ENCODE measurements around the gene FHIP1B.

The FHIP1B gene

DNA sequence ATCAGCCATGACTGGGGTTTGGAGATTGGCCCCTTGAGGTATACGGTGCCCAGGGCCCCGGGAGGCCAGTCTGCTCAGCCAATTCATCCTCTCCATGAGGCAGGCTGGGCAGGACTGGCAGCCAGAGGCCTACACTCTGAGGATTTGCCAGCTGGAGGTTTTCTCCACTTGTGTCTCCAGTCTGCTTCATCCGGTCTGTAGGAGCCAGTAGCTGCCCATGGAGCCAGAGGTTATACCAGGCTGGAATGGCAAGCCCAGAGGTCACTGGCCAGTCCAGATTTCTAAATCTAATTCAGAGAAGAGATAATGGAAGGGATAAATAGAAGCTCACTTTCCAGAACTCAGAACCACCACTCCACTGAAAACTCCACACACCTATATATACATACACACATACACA is 10.0 kb downstream of the FHIP1B start:
- TF ChIP-seq GATA2 (IDR thresholded peaks at IDR 0.05; ENCODE audit: low read depth, low read length) (no peak), GATA3 (IDR thresholded peaks at IDR 0.05; ENCODE audit: low read depth, low read length) (no peak)

DNA sequence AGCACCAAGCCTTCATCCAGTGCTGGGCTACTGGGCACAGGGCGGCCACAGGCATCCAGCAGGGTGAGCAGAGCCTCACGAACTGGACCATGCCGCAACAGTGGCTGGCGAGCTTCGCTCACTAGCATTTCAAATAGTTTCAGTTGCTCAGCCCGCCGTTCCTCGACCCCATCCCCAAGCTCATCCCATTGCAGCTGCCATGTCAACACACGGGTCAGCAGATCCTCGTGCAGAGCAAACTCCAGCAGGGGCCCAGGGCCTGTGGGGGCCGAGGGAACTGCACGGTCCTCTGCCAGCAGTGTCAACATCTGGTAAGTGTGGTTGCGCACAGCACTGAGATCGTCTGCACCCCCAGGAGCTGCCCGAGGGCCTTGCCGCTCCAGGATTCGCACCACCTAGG is 10.6 kb downstream of the FHIP1B start:
- TF ChIP-seq GATA2 (IDR thresholded peaks at IDR 0.05; ENCODE audit: low read depth, low read length) (no peak), GATA3 (IDR thresholded peaks at IDR 0.05; ENCODE audit: low read depth, low read length) (no peak)

DNA sequence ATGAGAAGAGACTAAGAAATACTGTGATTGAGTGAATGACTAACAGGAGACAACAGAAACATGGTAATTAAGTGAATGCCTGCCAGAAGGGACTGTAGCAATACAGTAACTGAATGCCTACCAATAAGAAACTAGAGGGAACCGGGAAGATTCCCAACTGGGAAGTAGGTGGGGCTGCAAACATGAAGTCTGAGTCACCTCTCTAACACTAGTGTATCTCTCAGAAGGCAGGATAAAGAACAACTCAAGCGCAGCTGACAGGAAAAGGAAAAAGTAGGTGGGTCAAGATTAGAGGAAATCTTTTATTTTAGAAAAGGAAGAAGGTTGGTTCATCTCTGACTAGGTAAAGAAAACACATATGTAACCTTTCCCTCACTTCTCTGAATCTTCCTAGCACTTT is 15.1 kb downstream of the FHIP1B start:
- no peak for TF ChIP-seq GATA2 (IDR thresholded peaks at IDR 0.05; ENCODE audit: low read depth, low read length)

DNA sequence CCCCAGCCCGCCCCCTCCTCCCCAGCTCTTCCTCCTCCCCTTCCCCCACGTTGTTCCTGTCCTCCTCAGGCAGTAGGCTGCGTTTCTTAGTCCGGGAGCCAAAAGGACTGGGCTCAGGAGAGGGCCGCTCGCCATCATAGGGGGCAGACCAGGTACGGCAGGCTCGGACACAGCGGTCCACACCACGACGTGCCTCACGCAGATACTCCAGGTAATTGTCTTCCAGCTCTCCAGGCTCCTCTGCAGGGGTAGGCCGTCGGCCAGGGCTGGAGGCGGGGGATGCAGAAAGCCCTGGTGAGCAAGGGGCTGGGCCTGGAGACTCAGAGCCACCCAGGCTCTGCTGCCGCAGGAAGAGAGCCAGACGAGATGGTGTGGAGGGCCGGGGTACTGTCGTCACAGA is 16.7 kb downstream of the FHIP1B start:
- TF ChIP-seq GATA2 (IDR thresholded peaks at IDR 0.05; ENCODE audit: low read depth, low read length), result no peak
- TF ChIP-seq GATA3 (IDR thresholded peaks at IDR 0.05; ENCODE audit: low read depth, low read length), result no peak

DNA sequence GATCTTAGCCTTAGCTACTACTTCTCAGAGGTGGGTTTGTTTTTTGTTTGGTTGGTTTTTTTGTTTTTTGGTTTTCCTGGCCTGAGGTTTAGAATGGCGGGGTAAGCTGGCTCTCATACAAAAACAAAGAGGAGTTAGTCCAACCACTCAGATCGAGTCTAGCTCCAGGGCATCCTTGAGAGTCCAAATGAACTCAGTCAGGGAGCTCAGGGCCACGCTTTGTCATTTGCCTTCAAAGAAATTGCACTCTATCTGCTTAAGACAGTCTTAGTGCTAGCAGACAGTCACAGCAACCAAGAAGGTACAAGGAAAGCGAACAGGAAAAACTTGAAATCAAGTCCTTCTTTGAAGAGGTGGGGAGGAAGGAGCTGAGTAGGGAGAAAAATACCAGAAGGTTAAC is 17.9 kb downstream of the FHIP1B start:
- TF ChIP-seq GATA3 (IDR thresholded peaks at IDR 0.05; ENCODE audit: low read depth, low read length), result no peak
- TF ChIP-seq GATA2 (IDR thresholded peaks at IDR 0.05; ENCODE audit: low read depth, low read length), result no peak

- no peak for TF ChIP-seq GATA2 (IDR thresholded peaks at IDR 0.05; ENCODE audit: low read depth, low read length)
- TF ChIP-seq GATA3 (IDR thresholded peaks at IDR 0.05; ENCODE audit: low read depth, low read length), result no peak
Observed at GRCh38 chr11:6214530-6214929, 19.9 kb downstream of the FHIP1B start.

GRCh38 chr11:6210274-6210955 is 24.0 kb downstream of the FHIP1B start:
- TF ChIP-seq GATA2 (IDR thresholded peaks at IDR 0.05; ENCODE audit: low read depth, low read length), result no peak
- TF ChIP-seq GATA3 (IDR thresholded peaks at IDR 0.05; ENCODE audit: low read depth, low read length), result no peak

- TF ChIP-seq GATA3 (IDR thresholded peaks at IDR 0.05; ENCODE audit: low read depth, low read length) (no peak), GATA2 (IDR thresholded peaks at IDR 0.05; ENCODE audit: low read depth, low read length) (no peak)
Observed at GRCh38 chr11:6209801-6210200, 24.6 kb downstream of the FHIP1B start.

- TF ChIP-seq GATA3 (IDR thresholded peaks at IDR 0.05; ENCODE audit: low read depth, low read length), result no peak
- TF ChIP-seq GATA2 (IDR thresholded peaks at IDR 0.05; ENCODE audit: low read depth, low read length), result no peak
Observed at GRCh38 chr11:6206456-6207180, 27.8 kb downstream of the FHIP1B start.

- no peak for TF ChIP-seq GATA2 (IDR thresholded peaks at IDR 0.05; ENCODE audit: low read depth, low read length)
- no peak for TF ChIP-seq GATA3 (IDR thresholded peaks at IDR 0.05; ENCODE audit: low read depth, low read length)
Observed at GRCh38 chr11:6205366-6205765, 29.1 kb downstream of the FHIP1B start, which contains the start of gene C11orf42. TSS of gene C11orf42 (plus strand) at chr11:6205557. CDS start at chr11:6205616, 59 bp downstream.

- TF ChIP-seq GATA2 (IDR thresholded peaks at IDR 0.05; ENCODE audit: low read depth, low read length) (no peak), GATA3 (IDR thresholded peaks at IDR 0.05; ENCODE audit: low read depth, low read length) (no peak)
Observed at GRCh38 chr11:6204706-6205105, 29.7 kb downstream of the FHIP1B start.

DNA sequence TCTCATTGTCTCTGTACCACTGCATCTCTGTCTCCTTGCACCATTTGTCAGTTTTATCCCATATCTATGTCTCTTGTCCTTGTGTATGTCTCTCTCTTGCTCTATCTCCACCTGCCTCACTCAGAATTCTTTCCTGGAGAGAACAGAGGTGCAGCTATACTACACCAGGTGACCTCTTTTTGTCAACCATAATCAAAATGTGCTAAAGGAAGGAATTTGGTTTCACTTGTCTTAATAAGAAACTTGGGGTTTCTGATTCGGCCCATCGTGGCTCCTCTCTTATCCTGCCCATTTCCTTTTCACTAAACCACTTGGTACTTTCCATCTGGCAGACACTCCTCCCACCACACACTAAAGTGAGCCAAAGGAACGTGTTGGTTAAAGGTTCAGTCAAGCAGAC is 31.1 kb downstream of the FHIP1B start:
- no peak for TF ChIP-seq GATA2 (IDR thresholded peaks at IDR 0.05; ENCODE audit: low read depth, low read length)
- no peak for TF ChIP-seq GATA3 (IDR thresholded peaks at IDR 0.05; ENCODE audit: low read depth, low read length)

DNA sequence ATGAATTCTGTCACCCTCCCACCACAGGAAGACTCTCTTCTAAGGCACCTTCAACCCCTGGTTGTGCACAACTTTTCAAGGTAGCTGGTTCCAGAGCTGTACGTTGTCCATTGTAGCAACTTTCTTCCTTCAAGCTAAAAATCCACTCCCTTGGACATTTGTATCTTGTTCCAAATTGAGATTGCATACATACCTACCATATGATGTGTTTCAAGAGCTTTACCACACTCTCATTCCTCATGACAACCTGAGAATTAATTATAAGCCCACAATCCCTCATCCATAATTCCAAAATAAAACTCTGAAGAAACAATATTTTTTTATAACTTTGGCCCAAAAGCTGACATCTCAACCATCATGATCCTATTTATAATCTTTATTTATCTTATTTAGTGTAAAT is 32.4 kb downstream of the FHIP1B start:
- TF ChIP-seq GATA2 (IDR thresholded peaks at IDR 0.05; ENCODE audit: low read depth, low read length) (no peak), GATA3 (IDR thresholded peaks at IDR 0.05; ENCODE audit: low read depth, low read length) (no peak)

DNA sequence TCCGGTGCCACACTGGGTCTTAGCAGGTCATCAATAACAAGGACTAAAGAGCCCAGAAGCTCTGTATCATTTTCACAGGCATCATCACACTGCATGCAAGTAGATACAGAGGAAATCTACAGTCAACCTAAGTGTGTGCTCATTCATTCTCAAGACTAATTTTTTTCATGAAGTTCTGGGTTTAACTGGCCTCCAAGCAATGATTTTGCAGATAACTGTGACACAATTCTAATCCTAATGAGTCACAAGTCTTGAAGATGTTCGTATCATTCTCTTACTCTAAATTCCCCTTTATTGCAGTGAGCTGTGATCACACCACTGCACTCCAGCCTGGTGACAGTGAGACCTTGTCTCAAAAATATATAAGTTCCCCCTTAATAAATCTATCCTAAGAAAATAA is 33.0 kb downstream of the FHIP1B start:
- no peak for TF ChIP-seq GATA3 (IDR thresholded peaks at IDR 0.05; ENCODE audit: low read depth, low read length)
- TF ChIP-seq GATA2 (IDR thresholded peaks at IDR 0.05; ENCODE audit: low read depth, low read length), result no peak

- TF ChIP-seq GATA2 (IDR thresholded peaks at IDR 0.05; ENCODE audit: low read depth, low read length) (no peak), GATA3 (IDR thresholded peaks at IDR 0.05; ENCODE audit: low read depth, low read length) (no peak)
Observed at GRCh38 chr11:6200975-6201374, 33.5 kb downstream of the FHIP1B start.

Data from SH-SY5Y (cell line).